Measurements from ENCODE around the gene RBFOX2.

DNA sequence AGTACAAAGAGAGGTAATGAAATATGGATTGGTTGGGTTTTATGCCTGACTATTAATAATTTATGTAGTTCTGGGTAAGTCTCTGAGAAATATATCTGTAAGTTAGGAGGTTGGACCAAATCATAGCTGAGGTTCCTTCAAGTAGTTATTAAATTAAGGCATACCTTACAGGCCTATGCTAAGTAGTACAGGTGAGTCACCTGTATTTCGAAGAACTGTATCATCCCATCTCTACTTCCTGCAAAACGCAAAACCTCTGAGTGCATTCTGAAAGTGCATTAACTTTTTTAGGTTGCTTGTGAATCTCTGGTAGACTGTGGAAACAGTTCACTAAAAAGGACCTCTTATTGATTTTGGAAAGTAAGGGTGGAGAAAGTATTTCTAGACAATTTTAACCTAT lies 273.9 kb downstream of the RBFOX2 start:
- no peak for TF ChIP-seq SIN3A (IDR thresholded peaks at IDR 0.05; ENCODE audit: borderline replicate concordance, insufficient read depth, low read length)
- TF ChIP-seq, protein P1, sequence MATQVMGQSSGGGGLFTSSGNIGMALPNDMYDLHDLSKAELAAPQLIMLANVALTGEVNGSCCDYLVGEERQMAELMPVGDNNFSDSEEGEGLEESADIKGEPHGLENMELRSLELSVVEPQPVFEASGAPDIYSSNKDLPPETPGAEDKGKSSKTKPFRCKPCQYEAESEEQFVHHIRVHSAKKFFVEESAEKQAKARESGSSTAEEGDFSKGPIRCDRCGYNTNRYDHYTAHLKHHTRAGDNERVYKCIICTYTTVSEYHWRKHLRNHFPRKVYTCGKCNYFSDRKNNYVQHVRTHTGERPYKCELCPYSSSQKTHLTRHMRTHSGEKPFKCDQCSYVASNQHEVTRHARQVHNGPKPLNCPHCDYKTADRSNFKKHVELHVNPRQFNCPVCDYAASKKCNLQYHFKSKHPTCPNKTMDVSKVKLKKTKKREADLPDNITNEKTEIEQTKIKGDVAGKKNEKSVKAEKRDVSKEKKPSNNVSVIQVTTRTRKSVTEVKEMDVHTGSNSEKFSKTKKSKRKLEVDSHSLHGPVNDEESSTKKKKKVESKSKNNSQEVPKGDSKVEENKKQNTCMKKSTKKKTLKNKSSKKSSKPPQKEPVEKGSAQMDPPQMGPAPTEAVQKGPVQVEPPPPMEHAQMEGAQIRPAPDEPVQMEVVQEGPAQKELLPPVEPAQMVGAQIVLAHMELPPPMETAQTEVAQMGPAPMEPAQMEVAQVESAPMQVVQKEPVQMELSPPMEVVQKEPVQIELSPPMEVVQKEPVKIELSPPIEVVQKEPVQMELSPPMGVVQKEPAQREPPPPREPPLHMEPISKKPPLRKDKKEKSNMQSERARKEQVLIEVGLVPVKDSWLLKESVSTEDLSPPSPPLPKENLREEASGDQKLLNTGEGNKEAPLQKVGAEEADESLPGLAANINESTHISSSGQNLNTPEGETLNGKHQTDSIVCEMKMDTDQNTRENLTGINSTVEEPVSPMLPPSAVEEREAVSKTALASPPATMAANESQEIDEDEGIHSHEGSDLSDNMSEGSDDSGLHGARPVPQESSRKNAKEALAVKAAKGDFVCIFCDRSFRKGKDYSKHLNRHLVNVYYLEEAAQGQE (IDR thresholded peaks at IDR 0.05; ENCODE audit: insufficient read depth in 1 of 2, low read depth in 2 of 2, low read length in 2 of 2): no peak
